ENCODE results near the gene SLC5A9.

DNA sequence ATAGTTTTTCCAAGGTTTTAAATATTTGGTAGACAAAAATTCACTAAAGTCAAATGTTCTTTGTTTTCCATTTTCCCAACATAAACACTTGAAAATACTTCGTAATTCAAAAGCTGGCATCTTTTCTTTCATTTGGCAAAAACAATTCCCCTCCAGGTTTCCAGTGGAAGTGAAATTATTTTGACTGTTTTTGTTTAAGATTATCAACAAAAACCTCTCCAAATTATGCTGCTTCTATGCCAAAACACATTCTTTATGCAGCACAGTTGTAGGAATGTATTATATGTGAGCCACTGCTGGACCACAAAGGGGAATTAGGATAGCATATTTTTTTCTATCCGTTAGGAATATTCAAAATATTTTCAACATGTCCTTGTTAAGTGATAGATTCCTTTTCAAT, 44.1 kb downstream of the SLC5A9 start:
- TF ChIP-seq, protein P1, sequence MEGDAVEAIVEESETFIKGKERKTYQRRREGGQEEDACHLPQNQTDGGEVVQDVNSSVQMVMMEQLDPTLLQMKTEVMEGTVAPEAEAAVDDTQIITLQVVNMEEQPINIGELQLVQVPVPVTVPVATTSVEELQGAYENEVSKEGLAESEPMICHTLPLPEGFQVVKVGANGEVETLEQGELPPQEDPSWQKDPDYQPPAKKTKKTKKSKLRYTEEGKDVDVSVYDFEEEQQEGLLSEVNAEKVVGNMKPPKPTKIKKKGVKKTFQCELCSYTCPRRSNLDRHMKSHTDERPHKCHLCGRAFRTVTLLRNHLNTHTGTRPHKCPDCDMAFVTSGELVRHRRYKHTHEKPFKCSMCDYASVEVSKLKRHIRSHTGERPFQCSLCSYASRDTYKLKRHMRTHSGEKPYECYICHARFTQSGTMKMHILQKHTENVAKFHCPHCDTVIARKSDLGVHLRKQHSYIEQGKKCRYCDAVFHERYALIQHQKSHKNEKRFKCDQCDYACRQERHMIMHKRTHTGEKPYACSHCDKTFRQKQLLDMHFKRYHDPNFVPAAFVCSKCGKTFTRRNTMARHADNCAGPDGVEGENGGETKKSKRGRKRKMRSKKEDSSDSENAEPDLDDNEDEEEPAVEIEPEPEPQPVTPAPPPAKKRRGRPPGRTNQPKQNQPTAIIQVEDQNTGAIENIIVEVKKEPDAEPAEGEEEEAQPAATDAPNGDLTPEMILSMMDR (IDR thresholded peaks at IDR 0.05): no peak
- no peak for TF ChIP-seq POLR2A (IDR thresholded peaks at IDR 0.05)

All from testis (tissue), 2 donors.